H1 (cell line): ENCODE results near the gene ARHGEF2. TPM values are rescaled to one million over a fixed set of nuclear protein-coding genes. Genes with fewer than 3 reads are reported as not detected.

Experiments used
- CTCF ChIA-PET: fragments of 300-600 bp; sonication (Branson Sonifier 250); formaldehyde crosslinking; loops from one replicate; lab custom pipeline; 2021; ENCODE audit not compliant: partially characterized antibody; lab: Charles Lee
- POLR2A ChIA-PET: fragments of 300-600 bp; sonication (Branson Sonifier 250); formaldehyde crosslinking; loops from one replicate; lab custom pipeline; 2021; ENCODE audit warnings: inconsistent platforms; ENCODE audit not compliant: partially characterized antibody; lab: Charles Lee
- DNase-seq, 2 experiments: peaks; one replicate each; pipeline versions ENCODE4 v3.0.0 to v3.0.0-alpha.2; 2010 to 2022; ENCODE audit warnings: low spot score in 2 of 2, low read depth in 1 of 2, mixed read lengths in 1 of 2
- FAIRE-seq: peaks from 2 replicates; lab custom pipeline; 2011; peaks lifted over from hg19 to GRCh38; lab: Jason Lieb, UNC
- H2AFZ ChIP-seq: 2 replicates; pipeline ENCODE4 v1.8.1; 2012; ENCODE audit warnings: low read length, inconsistent platforms
- H2AK5ac ChIP-seq: 2 replicates; pipeline ENCODE4 v1.6.1; 2013; ENCODE audit warnings: low read depth, low read length
- H2BK120ac ChIP-seq: replicated peaks from 2 replicates; pipeline ENCODE3; 2013; ENCODE audit warnings: low read depth, low read length, inconsistent platforms
- H2BK12ac ChIP-seq: 2 replicates; pipeline ENCODE4 v1.6.1; 2013; ENCODE audit warnings: low read depth, low read length
- H2BK15ac ChIP-seq: 2 replicates; pipeline ENCODE4 v1.6.1; 2013; ENCODE audit warnings: low read length
- H2BK20ac ChIP-seq: 2 replicates; pipeline ENCODE4 v1.6.1; 2013; ENCODE audit warnings: low read length
- H2BK5ac ChIP-seq: 2 replicates; pipeline ENCODE4 v1.6.1; 2013; ENCODE audit warnings: low read depth, low read length
- H3K14ac ChIP-seq: 2 replicates; pipeline ENCODE4 v1.6.1; 2013; ENCODE audit warnings: inconsistent platforms; ENCODE audit not compliant: insufficient read length
- H3K18ac ChIP-seq: 2 replicates; pipeline ENCODE4 v1.6.1; 2013; ENCODE audit warnings: low read length; ENCODE audit errors: extremely low read depth
- H3K23ac ChIP-seq: 2 replicates; pipeline ENCODE4 v1.6.1; 2013; ENCODE audit warnings: inconsistent platforms; ENCODE audit not compliant: insufficient read length
- H3K23me2 ChIP-seq: 2 replicates; pipeline ENCODE4 v1.6.1; 2013; ENCODE audit warnings: low read depth, low read length
- H3K27ac ChIP-seq: 2 replicates; pipeline ENCODE4 v1.6.1; 2011; ENCODE audit warnings: low read depth, low read length, inconsistent platforms
- H3K27me3 ChIP-seq, 4 experiments: replicated peaks in 1 of 4; 1 replicate in 1 of 4; 2 replicates in 3 of 4; pipeline versions ENCODE4 v1.6.1 to v1.8.1; 2011 to 2013; ENCODE audit warnings: low read length in 3 of 4, mild to moderate bottlenecking in 3 of 4, inconsistent platforms in 2 of 4, mixed read lengths in 2 of 4, moderate library complexity in 1 of 4; ENCODE audit not compliant: control insufficient read depth in 3 of 4, insufficient read depth in 3 of 4; ENCODE audit errors: extremely low read depth in 1 of 4
- H3K36me3 ChIP-seq, 4 experiments: 2 replicates each; pipeline versions ENCODE4 v1.6.1 to v1.8.1; 2011 to 2013; ENCODE audit warnings: mild to moderate bottlenecking in 4 of 4, low read length in 3 of 4, moderate library complexity in 2 of 4, control low read depth in 1 of 4, inconsistent platforms in 1 of 4; ENCODE audit not compliant: insufficient read depth in 4 of 4, control insufficient read depth in 2 of 4
- H3K4ac ChIP-seq: replicated peaks from 2 replicates; pipeline ENCODE3; 2013; ENCODE audit warnings: low read length, low read depth, mixed read lengths, inconsistent platforms; ENCODE audit not compliant: insufficient read length
- H3K4me1 ChIP-seq, 4 experiments: replicated peaks in 1 of 4; 1 replicate in 1 of 4; 2 replicates in 3 of 4; pipeline versions ENCODE4 v1.6.1 to v1.8.1; 2011 to 2013; ENCODE audit warnings: low read length in 3 of 4, inconsistent platforms in 2 of 4, mixed read lengths in 1 of 4; ENCODE audit not compliant: insufficient read depth in 4 of 4, control insufficient read depth in 3 of 4
- H3K4me2 ChIP-seq, 2 experiments: 2 replicates each; pipeline versions ENCODE4 v1.6.1 to v1.8.1; 2011 to 2013; ENCODE audit warnings: low read depth in 2 of 2, low read length in 2 of 2, control low read depth in 1 of 2, inconsistent platforms in 1 of 2, mild to moderate bottlenecking in 1 of 2; ENCODE audit not compliant: insufficient read depth in 1 of 2
- H3K4me3 ChIP-seq, 4 experiments: fragments of 200-600, 300-600 bp in 1 of 4; sonication (generic), shearing (Covaris generic), sonication (Bioruptor Twin) in 1 of 4; 2 replicates each; pipeline versions ENCODE4 v1.5.1 to v1.8.1; 2011 to 2016; ENCODE audit warnings: low read length in 4 of 4, low read depth in 3 of 4, control low read depth in 2 of 4, inconsistent platforms in 2 of 4, mild to moderate bottlenecking in 2 of 4, mixed read lengths in 1 of 4, moderate library complexity in 1 of 4; ENCODE audit not compliant: insufficient read depth in 2 of 4; ENCODE audit errors: extremely low read depth in 1 of 4
- H3K56ac ChIP-seq: replicated peaks from 2 replicates; pipeline ENCODE3; 2013; ENCODE audit warnings: low read depth, mild to moderate bottlenecking, mixed read lengths, low read length, inconsistent platforms; ENCODE audit not compliant: insufficient read length
- H3K79me1 ChIP-seq: 2 replicates; pipeline ENCODE4 v1.6.1; 2013; ENCODE audit warnings: low read depth, low read length, control low read depth
- H3K79me2 ChIP-seq, 2 experiments: 2 replicates each; pipeline versions ENCODE4 v1.6.1 to v1.8.1; 2012 to 2013; ENCODE audit warnings: low read length in 2 of 2, mild to moderate bottlenecking in 2 of 2, inconsistent platforms in 1 of 2; ENCODE audit not compliant: insufficient read depth in 2 of 2, control insufficient read depth in 1 of 2
- H3K9ac ChIP-seq, 4 experiments: replicated peaks in 1 of 4; 1 replicate in 1 of 4; 2 replicates in 3 of 4; pipeline versions ENCODE4 v1.6.1 to v1.8.1; 2011 to 2013; ENCODE audit warnings: low read depth in 3 of 4, low read length in 3 of 4, control low read depth in 2 of 4, mild to moderate bottlenecking in 2 of 4, moderate library complexity in 2 of 4, inconsistent platforms in 1 of 4; ENCODE audit errors: extremely low read depth in 1 of 4
- H3K9me3 ChIP-seq, 2 experiments: 2 replicates each; pipeline versions ENCODE4 v1.6.1 to v1.8.1; 2012 to 2013; ENCODE audit warnings: mild to moderate bottlenecking in 2 of 2, moderate library complexity in 2 of 2, control low read depth in 1 of 2, inconsistent platforms in 1 of 2, low read depth in 1 of 2, low read length in 1 of 2, mixed read lengths in 1 of 2; ENCODE audit not compliant: insufficient read depth in 2 of 2
- H4K20me1 ChIP-seq, 2 experiments: replicated peaks in 1 of 2; 2 replicates each; pipeline versions ENCODE3 to v1.8.1; 2011 to 2013; ENCODE audit warnings: inconsistent platforms in 2 of 2, low read length in 2 of 2, mild to moderate bottlenecking in 1 of 2; ENCODE audit not compliant: insufficient read depth in 2 of 2, control insufficient read depth in 1 of 2
- H4K5ac ChIP-seq: 2 replicates; pipeline ENCODE4 v1.6.1; 2013; ENCODE audit warnings: low read length, low read depth, mixed read lengths, inconsistent platforms; ENCODE audit not compliant: insufficient read length
- H4K8ac ChIP-seq: 2 replicates; pipeline ENCODE4 v1.8.0; 2013; ENCODE audit warnings: mild to moderate bottlenecking, moderate library complexity, low read length, inconsistent platforms; ENCODE audit not compliant: insufficient read depth; ENCODE audit errors: extremely low read depth
- H4K91ac ChIP-seq: replicated peaks from 2 replicates; pipeline ENCODE3; 2013; ENCODE audit warnings: low read length, mixed read lengths, inconsistent platforms; ENCODE audit not compliant: insufficient read length
- ATF3 ChIP-seq: IDR thresholded peaks from 2 replicates; pipeline ENCODE4 v1.6.1; 2011; ENCODE audit warnings: low read depth, mild to moderate bottlenecking, low read length; ENCODE audit not compliant: insufficient read depth
- CHD2 ChIP-seq: IDR thresholded peaks from 2 replicates; pipeline ENCODE4 v1.6.1; 2012; ENCODE audit warnings: low read length, improper control_type of control experiment
- HDAC6 ChIP-seq: IDR thresholded peaks from one replicate; pipeline ENCODE4 v1.7.1; 2012; ENCODE audit warnings: low read depth, mild to moderate bottlenecking, inconsistent platforms, low read length, moderate library complexity
- NANOG ChIP-seq: IDR thresholded peaks from 2 replicates; pipeline ENCODE4 v1.6.1; 2011; ENCODE audit warnings: low read length, low read depth, mild to moderate bottlenecking, inconsistent platforms; ENCODE audit not compliant: insufficient read depth, poor library complexity, severe bottlenecking
- RAD21 ChIP-seq, 2 experiments: IDR thresholded peaks in 1 of 2; conservative IDR thresholded peaks in 1 of 2; 2 replicates each; pipeline ENCODE4 v1.6.1; 2011; ENCODE audit warnings: low read depth in 2 of 2, low read length in 2 of 2, improper control_type of control experiment in 1 of 2, inconsistent platforms in 1 of 2, mild to moderate bottlenecking in 1 of 2, moderate library complexity in 1 of 2
- RBBP5 ChIP-seq: IDR thresholded peaks from 2 replicates; pipeline ENCODE4 v1.7.1; 2012; ENCODE audit warnings: low read depth, mild to moderate bottlenecking, inconsistent platforms, low read length, moderate library complexity, borderline replicate concordance
- RNF2 ChIP-seq: fragments of 200-900, 300-1000 bp; sonication (generic); IDR thresholded peaks from 2 replicates; pipeline ENCODE4 v1.7.1; 2016; ENCODE audit warnings: borderline replicate concordance, low read depth, mild to moderate bottlenecking, antibody characterized with exemption, low read length; ENCODE audit not compliant: poor library complexity, severe bottlenecking; ENCODE audit errors: missing control alignments
- SAP30 ChIP-seq: fragments of 300-600 bp; sonication (generic); IDR thresholded peaks from 2 replicates; pipeline ENCODE4 v1.7.1; 2012; ENCODE audit warnings: low read length, moderate library complexity, mild to moderate bottlenecking, inconsistent platforms; ENCODE audit not compliant: insufficient read depth, insufficient replicate concordance
- SIRT6 ChIP-seq: IDR thresholded peaks from one replicate; pipeline ENCODE4 v1.7.1; 2012; ENCODE audit warnings: low read length, inconsistent platforms
- SP2 ChIP-seq: IDR thresholded peaks from 2 replicates; pipeline ENCODE4 v1.6.1; 2012; ENCODE audit warnings: mild to moderate bottlenecking, low read length, inconsistent platforms
- WGBS, 2 experiments: shearing (Covaris generic) in 1 of 2; methylation state at CpG; one replicate each; pipeline versions ENCODE4 v1.1.6 to v1.1.7; 2013 to 2015; ENCODE audit warnings: low lambda C conversion rate in 2 of 2, mixed read lengths in 2 of 2, inconsistent platforms in 1 of 2, low coverage in 1 of 2, missing lambda C conversion rate in 1 of 2; ENCODE audit not compliant: insufficient replicate concordance in 2 of 2, insufficient coverage in 1 of 2, insufficient read length in 1 of 2; ENCODE audit errors: extremely low coverage in 1 of 2, missing lambda C conversion rate in 1 of 2; 5-methylcytosine and 5-hydroxymethylcytosine counted together
- polyA plus RNA-seq, 7 experiments: library from polyadenylated mRNA; depleted of rRNA in 3 of 7; stranded (reverse) in 5 of 7; unstranded in 2 of 7; fragments of >200 nt in 5 of 7; fragments of 200-250 nt in 2 of 7; gene quantifications; 1 replicate in 5 of 7; 2 replicates in 1 of 7; 4 replicates in 1 of 7; pipeline versions ENCODE4 v1.2.1 to v1.2.3, GENCODE V29; 2011 to 2013; ENCODE audit warnings: missing spikeins in 2 of 7, mixed read lengths in 2 of 7
- total RNA-seq: library from RNA; stranded (reverse); fragmentation: NEBNext Ultra II Directional; extraction: Animal tissue kit (Norgen Biotek cat#: 25700); gene quantifications from 2 replicates; pipeline ENCODE4 v1.2.1, GENCODE V29; 2021
- TF ChIP-seq, protein P1 (sequence below): IDR thresholded peaks from 2 replicates; pipeline ENCODE4 v1.6.1; 2012; ENCODE audit warnings: inconsistent platforms

ARHGEF2 gene
- total and polyA plus RNA-seq, 2 of the 8 experiments (the other 6 are each of a cell fraction or from before 2014, with no cell fraction given): 42.7 to 80.5 TPM

DNA sequence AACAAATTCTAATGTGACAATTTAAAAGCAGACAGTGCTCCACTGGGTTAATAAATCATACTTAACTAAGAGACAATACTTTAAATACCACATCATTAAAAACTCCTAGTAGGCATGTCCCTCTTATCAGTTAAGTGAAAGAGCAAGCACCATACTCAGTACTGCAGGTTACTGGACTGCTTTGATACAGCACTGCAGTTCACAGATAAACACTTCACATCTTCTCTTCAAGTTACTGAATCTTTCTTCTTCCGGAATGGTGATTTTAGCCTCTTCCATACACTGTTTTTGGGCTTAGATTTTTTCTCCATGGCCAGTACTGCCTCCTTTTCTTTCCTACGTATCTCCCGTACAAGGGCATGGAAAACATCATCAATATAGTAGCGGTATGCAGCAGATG, 78.2 kb downstream of the ARHGEF2 start:
- TF ChIP-seq RNF2: no peak
- TF ChIP-seq NANOG: no peak
- TF ChIP-seq SIRT6: no peak
- TF ChIP-seq RBBP5: no peak
- TF ChIP-seq SP2: no peak
- no peak for TF ChIP-seq CHD2
- no peak for TF ChIP-seq SAP30
- no peak for TF ChIP-seq ATF3
- TF ChIP-seq HDAC6: no peak
- no peak for TF ChIP-seq RAD21 (IDR thresholded peaks at IDR 0.05 in 1 of 2, conservative IDR thresholded peaks at IDR 0.05 in 1 of 2; ENCODE audit: low read depth in 2 of 2, low read length in 2 of 2)
- TF ChIP-seq, protein P1, sequence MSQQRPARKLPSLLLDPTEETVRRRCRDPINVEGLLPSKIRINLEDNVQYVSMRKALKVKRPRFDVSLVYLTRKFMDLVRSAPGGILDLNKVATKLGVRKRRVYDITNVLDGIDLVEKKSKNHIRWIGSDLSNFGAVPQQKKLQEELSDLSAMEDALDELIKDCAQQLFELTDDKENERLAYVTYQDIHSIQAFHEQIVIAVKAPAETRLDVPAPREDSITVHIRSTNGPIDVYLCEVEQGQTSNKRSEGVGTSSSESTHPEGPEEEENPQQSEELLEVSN: no peak
- no peak overlapping the region for H2BK20ac ChIP-seq
- H3K4me3 ChIP-seq: no peak overlapping the region
- no peak overlapping the region for H3K27ac ChIP-seq
- no peaks in the 10 kb centered on the region for H3K79me1 ChIP-seq
- H3K79me2 ChIP-seq: no peaks in the 10 kb centered on the region
- H3K4me1 ChIP-seq: no peaks in the 10 kb centered on the region
- peaks cover 18 to 62% (median 38%) of the 10 kb centered on the region in 4 experiments for H3K36me3 ChIP-seq
- no peaks in the 10 kb centered on the region for H3K23me2 ChIP-seq
- H3K27me3 ChIP-seq: no peaks in the 10 kb centered on the region
- WGBS, 2 experiments: 88% methylated on average over 4 of the region's 4 CpGs; no CpG with 5 or more reads in 1 of the 2 experiments
- CTCF ChIA-PET: interaction anchor here (0.6 kb wide), 1 partner anchor 44 kb away, joined by 3 read pairs; no protein-coding TSS in a partner anchor
- no peak overlapping the region for H3K9ac ChIP-seq
- H2AK5ac ChIP-seq: no peak overlapping the region
- POLR2A ChIA-PET: interaction anchor here (0.6 to 1.3 kb wide), 3 partner anchors 14 to 110 kb away, joined by 3 to 4 read pairs (median 4); no protein-coding TSS in a partner anchor
- H4K8ac ChIP-seq: no peak overlapping the region
- no peak overlapping the region for H2BK12ac ChIP-seq
- H2BK5ac ChIP-seq: no peak overlapping the region
- no peak overlapping the region for H2BK120ac ChIP-seq
- DNase-seq (no peak), FAIRE-seq (no peak)
- H4K5ac ChIP-seq: no peak overlapping the region
- no peak overlapping the region for H3K56ac ChIP-seq
- no peak overlapping the region for H3K4me2 ChIP-seq
- H2AFZ ChIP-seq: no peak overlapping the region
- H3K23ac ChIP-seq: no peak overlapping the region
- no peak overlapping the region for H3K18ac ChIP-seq
- no peaks in the 10 kb centered on the region for H3K9me3 ChIP-seq
- H4K91ac ChIP-seq: no peak overlapping the region
- no peaks in the 10 kb centered on the region for H4K20me1 ChIP-seq
- no peak overlapping the region for H3K4ac ChIP-seq
- no peak overlapping the region for H2BK15ac ChIP-seq
- no peak overlapping the region for H3K14ac ChIP-seq
